Keratinocyte (primary cell): ENCODE data around the gene U2AF1L4. TPM values are rescaled to one million over a fixed set of nuclear protein-coding genes. Genes with fewer than 3 reads are reported as not detected.

Source experiments
- DNase-seq: peaks from one replicate; pipeline ENCODE4 v3.0.0-alpha.2; 2011; ENCODE audit warnings: low read depth, missing footprints, low spot score
- FAIRE-seq: peaks from 2 replicates; lab custom pipeline; 2011; peaks lifted over from hg19 to GRCh38; lab: Jason Lieb, UNC
- H2AFZ ChIP-seq: 2 replicates; pipeline ENCODE4 v1.6.0; 2012; ENCODE audit warnings: low read length, control low read depth, inconsistent platforms; ENCODE audit not compliant: control insufficient read depth
- H3K27ac ChIP-seq: 2 replicates; pipeline ENCODE4 v1.5.1; 2011; ENCODE audit warnings: low read length; ENCODE audit not compliant: control insufficient read depth, insufficient read depth
- H3K27me3 ChIP-seq: 3 replicates; pipeline ENCODE4 v1.6.0; 2011; ENCODE audit warnings: low read length; ENCODE audit not compliant: control insufficient read depth, insufficient read depth; ENCODE audit errors: extremely low read depth
- H3K36me3 ChIP-seq, 2 experiments: 2 replicates in 1 of 2; 3 replicates in 1 of 2; pipeline ENCODE4 v1.5.1; 2011; ENCODE audit warnings: low read length in 2 of 2, mild to moderate bottlenecking in 1 of 2; ENCODE audit not compliant: control insufficient read depth in 2 of 2, insufficient read depth in 2 of 2; ENCODE audit errors: extremely low read depth in 1 of 2
- H3K4me1 ChIP-seq: 3 replicates; pipeline ENCODE4 v1.5.1; 2011; ENCODE audit warnings: low read length; ENCODE audit not compliant: control insufficient read depth, insufficient read depth; ENCODE audit errors: extremely low read depth
- H3K4me2 ChIP-seq: 3 replicates; pipeline ENCODE4 v1.6.0; 2011; ENCODE audit warnings: low read depth, low read length; ENCODE audit not compliant: control insufficient read depth, insufficient read depth; ENCODE audit errors: extremely low read depth
- H3K4me3 ChIP-seq, 3 experiments: fragments of 200-600 bp in 1 of 3; sonication (generic) in 1 of 3; 2 replicates in 2 of 3; 3 replicates in 1 of 3; pipeline ENCODE4 v1.5.1; 2011 to 2016; ENCODE audit warnings: low read length in 3 of 3, mild to moderate bottlenecking in 3 of 3, control low read depth in 2 of 3, inconsistent platforms in 1 of 3, low read depth in 1 of 3, mixed read lengths in 1 of 3, mixed run types in 1 of 3, moderate library complexity in 1 of 3; ENCODE audit not compliant: control insufficient read depth in 2 of 3, insufficient read depth in 2 of 3; ENCODE audit errors: extremely low read depth in 1 of 3
- H3K79me2 ChIP-seq: 2 replicates; pipeline ENCODE4 v1.6.0; 2012; ENCODE audit warnings: low read length; ENCODE audit not compliant: control insufficient read depth, insufficient read depth
- H3K9ac ChIP-seq: 3 replicates; pipeline ENCODE4 v1.6.0; 2011; ENCODE audit warnings: low read length; ENCODE audit not compliant: control insufficient read depth, insufficient read depth; ENCODE audit errors: extremely low read depth
- H3K9me1 ChIP-seq: 3 replicates; pipeline ENCODE4 v1.6.0; 2011; ENCODE audit warnings: low read length; ENCODE audit not compliant: control insufficient read depth, insufficient read depth; ENCODE audit errors: extremely low read depth
- H3K9me3 ChIP-seq: 2 replicates; pipeline ENCODE4 v1.5.1; 2012; ENCODE audit warnings: low read depth, low read length; ENCODE audit not compliant: control insufficient read depth
- H4K20me1 ChIP-seq: 3 replicates; pipeline ENCODE4 v1.6.0; 2011; ENCODE audit warnings: low read length; ENCODE audit not compliant: control insufficient read depth, insufficient read depth; ENCODE audit errors: extremely low read depth
- CTCF ChIP-seq, 3 experiments: IDR thresholded peaks in 1 of 3; conservative IDR thresholded peaks in 1 of 3; optimal IDR thresholded peaks in 1 of 3; 2 replicates in 2 of 3; 3 replicates in 1 of 3; pipeline versions ENCODE3 to v1.5.1; 2011; ENCODE audit warnings: low read length in 3 of 3, mild to moderate bottlenecking in 3 of 3, moderate library complexity in 2 of 3, control low read depth in 1 of 3, inconsistent platforms in 1 of 3; ENCODE audit not compliant: insufficient read depth in 2 of 3; ENCODE audit errors: extremely low read depth in 1 of 3
- EZH2 ChIP-seq: IDR thresholded peaks from one replicate; pipeline ENCODE4 v1.6.1; 2012; ENCODE audit warnings: inconsistent platforms, mild to moderate bottlenecking, low read length, moderate library complexity
- dilution Hi-C: fragments of 300-500 bp; cut with MboI; formaldehyde crosslinking; loops from one replicate; pipeline ENCODE4 v1.7.0; 2020; ENCODE audit warnings: low sequenced_read_pairs; ENCODE audit not compliant: extremely low pct_ligation_motif_present
- polyA plus RNA-seq, 5 experiments: library from polyadenylated mRNA; depleted of rRNA in 3 of 5; stranded (reverse) in 3 of 5; stranded (forward) in 1 of 5; unstranded in 1 of 5; fragments of >200 nt; gene quantifications; 1 replicate in 1 of 5; 2 replicates in 3 of 5; 3 replicates in 1 of 5; pipeline versions ENCODE4 v1.2.1 to v1.2.3, GENCODE V29; 2011 to 2012; ENCODE audit warnings: missing spikeins in 2 of 5, low read depth in 1 of 5, low replicate concordance in 1 of 5

Gene U2AF1L4
- polyA plus RNA-seq, 1 donor (not counting 4 experiments of a cell fraction or from before 2014, with no cell fraction given), result 8.9 TPM

- H3K27ac ChIP-seq, result no peak overlapping the region
- H3K9ac ChIP-seq, result no peak overlapping the region
- H3K9me1 ChIP-seq, result no peaks in the 10 kb centered on the region
- FAIRE-seq, result no peak
- H3K9me3 ChIP-seq, result no peaks in the 10 kb centered on the region
- H3K4me2 ChIP-seq, result no peak overlapping the region
- peaks cover 47% of the 10 kb centered on the region for H3K79me2 ChIP-seq
- H3K4me1 ChIP-seq, result peaks cover 8% of the 10 kb centered on the region
- DNase-seq, result no peak
- no peak overlapping the region for H2AFZ ChIP-seq
- H4K20me1 ChIP-seq, result peaks cover 4% of the 10 kb centered on the region
- dilution Hi-C loops, result no loop called here
- TF ChIP-seq EZH2, result no peak
- no peak for TF ChIP-seq CTCF (optimal IDR thresholded peaks at IDR 0.05 in 1 of 3, IDR thresholded peaks at IDR 0.05 in 1 of 3, conservative IDR thresholded peaks at IDR 0.05 in 1 of 3; ENCODE audit: extremely low read depth in 1 of 3, insufficient read depth in 2 of 3, low read length in 3 of 3)
- H3K27me3 ChIP-seq, result no peaks in the 10 kb centered on the region
- no peak overlapping the region for H3K4me3 ChIP-seq
- peaks cover 49 to 50% of the 10 kb centered on the region in 2 experiments for H3K36me3 ChIP-seq
Observed at GRCh38 chr19:35722897-35723296, 22.3 kb downstream of the U2AF1L4 start.

GRCh38 chr19:35722461-35722860 is 22.8 kb downstream of the U2AF1L4 start:
- TF ChIP-seq CTCF (optimal IDR thresholded peaks at IDR 0.05 in 1 of 3, IDR thresholded peaks at IDR 0.05 in 1 of 3, conservative IDR thresholded peaks at IDR 0.05 in 1 of 3; ENCODE audit: extremely low read depth in 1 of 3, insufficient read depth in 2 of 3, low read length in 3 of 3), result no peak
- no peak for TF ChIP-seq EZH2

More at GRCh38 chr19:35722461-35722860, 22.8 kb downstream of the U2AF1L4 start:
- Histone ChIP-seq H2AFZ (no peak overlapping the region), H4K20me1 (peaks cover 4% of the 10 kb centered on the region), H3K9me1 (no peaks in the 10 kb centered on the region), H3K9me3 (no peaks in the 10 kb centered on the region), H3K9ac (no peak overlapping the region), H3K4me2 (no peak overlapping the region), H3K27ac (no peak overlapping the region), H3K36me3 (peaks cover 46 to 49% of the 10 kb centered on the region in 2 experiments), H3K27me3 (no peaks in the 10 kb centered on the region), H3K4me1 (peaks cover 8% of the 10 kb centered on the region), H3K79me2 (peaks cover 47% of the 10 kb centered on the region), H3K4me3 (no peak overlapping the region)
- DNase-seq (no peak), FAIRE-seq (no peak)
- dilution Hi-C loops, result no loop called here
